ENCODE results near the gene EYA2. TPM values are rescaled to one million over a fixed set of nuclear protein-coding genes. Genes with fewer than 3 reads are reported as not detected.

The EYA2 gene
- total RNA-seq, 1 experiment from 2014 or later: 0.33 TPM

GRCh38 chr20:46895906-46896242 is 1.2 kb downstream of the EYA2 start:
- Histone ChIP-seq H3K4me3 (ENCODE audit: low read length) (no peak overlapping the region), H3K79me2 (ENCODE audit: low read length) (no peaks in the 10 kb centered on the region), H3K27me3 (ENCODE audit: low read length) (peaks cover 79% of the 10 kb centered on the region), H3K4me2 (ENCODE audit: low read length) (peak overlapping the region; percentile 8; the same call in 1 of the 2 replicates), H3K9ac (ENCODE audit: low read length) (no peak overlapping the region), H3F3A (ENCODE audit: low read length, unreplicated experiment) (no peaks in the 10 kb centered on the region), H3K9me2 (replicated peaks; ENCODE audit: low read length) (no peaks in the 10 kb centered on the region), H3K27ac (ENCODE audit: low read length) (no peak overlapping the region), H4K20me1 (ENCODE audit: low read length) (0 out of 2 replicates have a peak, but pooled peaks cover 3% of the 10 kb centered on the region), H3K36me3 (ENCODE audit: low read depth, low read length) (no peaks in the 10 kb centered on the region), H2AFZ (ENCODE audit: low read length) (no peak overlapping the region), H3K4me1 (ENCODE audit: insufficient read depth, low read length) (no peaks in the 10 kb centered on the region; the same call in 1 of the 2 replicates), H3K9me3 (ENCODE audit: low read length) (peaks cover 2% of the 10 kb centered on the region; the same call in 1 of the 2 replicates)
- no peak for DNase-seq
- TF ChIP-seq CTCF (conservative IDR thresholded peaks at IDR 0.05; ENCODE audit: low read depth, low read length) (no peak), EZH2 (IDR thresholded peaks at IDR 0.05; ENCODE audit: low read length, unreplicated experiment) (peak; percentile 67), EZH2phosphoT487 (IDR thresholded peaks at IDR 0.05; ENCODE audit: borderline replicate concordance, low read length) (no peak)
- CTCF ChIA-PET: interaction anchor here (0.6 kb wide), 1 partner anchor 81 kb away, joined by 3 read pairs; no protein-coding TSS in a partner anchor
- intact Hi-C loops (cut with micrococcal nuclease): no loop called here
- ATAC-seq: no peak
- POLR2A ChIA-PET (ENCODE audit: unreplicated experiment): no interaction called here
- no TSS peak for BruUV-seq (replicated peaks)

GRCh38 chr20:46897328-46897880 is 2.8 kb downstream of the EYA2 start:
- Histone ChIP-seq H3K27me3 (ENCODE audit: low read length) (peaks cover 93% of the 10 kb centered on the region), H3F3A (ENCODE audit: low read length, unreplicated experiment) (no peaks in the 10 kb centered on the region), H4K20me1 (ENCODE audit: low read length) (0 out of 2 replicates have a peak, but pooled peaks cover 3% of the 10 kb centered on the region), H3K4me3 (ENCODE audit: low read length) (no peak overlapping the region), H3K9me3 (ENCODE audit: low read length) (no peaks in the 10 kb centered on the region), H3K9ac (ENCODE audit: low read length) (no peak overlapping the region), H3K4me1 (ENCODE audit: insufficient read depth, low read length) (no peaks in the 10 kb centered on the region; the same call in 1 of the 2 replicates), H3K79me2 (ENCODE audit: low read length) (no peaks in the 10 kb centered on the region), H3K4me2 (ENCODE audit: low read length) (no peak overlapping the region), H2AFZ (ENCODE audit: low read length) (no peak overlapping the region), H3K27ac (ENCODE audit: low read length) (no peak overlapping the region), H3K36me3 (ENCODE audit: low read depth, low read length) (no peaks in the 10 kb centered on the region), H3K9me2 (replicated peaks; ENCODE audit: low read length) (no peaks in the 10 kb centered on the region)
- intact Hi-C loops (cut with micrococcal nuclease): no loop called here
- ChIA-PET POLR2A (ENCODE audit: unreplicated experiment) (no interaction called here), CTCF (no interaction called here)
- no TSS peak for BruUV-seq (replicated peaks)
- no peak for ATAC-seq
- TF ChIP-seq EZH2 (IDR thresholded peaks at IDR 0.05; ENCODE audit: low read length, unreplicated experiment) (no peak), CTCF (conservative IDR thresholded peaks at IDR 0.05; ENCODE audit: low read depth, low read length) (no peak), EZH2phosphoT487 (IDR thresholded peaks at IDR 0.05; ENCODE audit: borderline replicate concordance, low read length) (no peak)
- no peak for DNase-seq

GRCh38 chr20:46898423-46898822 is 3.8 kb downstream of the EYA2 start:
- intact Hi-C loops (cut with micrococcal nuclease): no loop called here
- H3K27me3 ChIP-seq (ENCODE audit: low read length): peaks cover 96% of the 10 kb centered on the region
- no peaks in the 10 kb centered on the region; the same call in 1 of the 2 replicates for H3K4me1 ChIP-seq (ENCODE audit: insufficient read depth, low read length)
- ATAC-seq (no peak), DNase-seq (no peak)
- H2AFZ ChIP-seq (ENCODE audit: low read length): no peak overlapping the region
- no peaks in the 10 kb centered on the region for H3F3A ChIP-seq (ENCODE audit: low read length, unreplicated experiment)
- H3K9ac ChIP-seq (ENCODE audit: low read length): no peak overlapping the region
- ChIA-PET POLR2A (ENCODE audit: unreplicated experiment) (no interaction called here), CTCF (no interaction called here)
- 0 out of 2 replicates have a peak, but pooled peaks cover 3% of the 10 kb centered on the region for H4K20me1 ChIP-seq (ENCODE audit: low read length)
- H3K27ac ChIP-seq (ENCODE audit: low read length): no peak overlapping the region
- TF ChIP-seq EZH2 (IDR thresholded peaks at IDR 0.05; ENCODE audit: low read length, unreplicated experiment): no peak
- no peak for TF ChIP-seq CTCF (conservative IDR thresholded peaks at IDR 0.05; ENCODE audit: low read depth, low read length)
- no peak for TF ChIP-seq EZH2phosphoT487 (IDR thresholded peaks at IDR 0.05; ENCODE audit: borderline replicate concordance, low read length)
- H3K4me2 ChIP-seq (ENCODE audit: low read length): no peak overlapping the region
- no peak overlapping the region for H3K4me3 ChIP-seq (ENCODE audit: low read length)
- no peaks in the 10 kb centered on the region for H3K79me2 ChIP-seq (ENCODE audit: low read length)
- BruUV-seq (replicated peaks): no TSS peak
- H3K9me3 ChIP-seq (ENCODE audit: low read length): no peaks in the 10 kb centered on the region
- no peaks in the 10 kb centered on the region for H3K9me2 ChIP-seq (replicated peaks; ENCODE audit: low read length)
- no peaks in the 10 kb centered on the region for H3K36me3 ChIP-seq (ENCODE audit: low read depth, low read length)
